ENCODE data around the gene SPI1. TPM values are rescaled to one million over a fixed set of nuclear protein-coding genes. Genes with fewer than 3 reads are reported as not detected.
A peak's percentile ranks its signal among the peaks of the same experiment; 100 is the strongest.

Gene SPI1
- total RNA-seq, 3 donors from 2014 or later (not counting 1 experiment from before 2014, with no cell fraction given): 15.0 to 65.4 (median 55.4) TPM

DNA sequence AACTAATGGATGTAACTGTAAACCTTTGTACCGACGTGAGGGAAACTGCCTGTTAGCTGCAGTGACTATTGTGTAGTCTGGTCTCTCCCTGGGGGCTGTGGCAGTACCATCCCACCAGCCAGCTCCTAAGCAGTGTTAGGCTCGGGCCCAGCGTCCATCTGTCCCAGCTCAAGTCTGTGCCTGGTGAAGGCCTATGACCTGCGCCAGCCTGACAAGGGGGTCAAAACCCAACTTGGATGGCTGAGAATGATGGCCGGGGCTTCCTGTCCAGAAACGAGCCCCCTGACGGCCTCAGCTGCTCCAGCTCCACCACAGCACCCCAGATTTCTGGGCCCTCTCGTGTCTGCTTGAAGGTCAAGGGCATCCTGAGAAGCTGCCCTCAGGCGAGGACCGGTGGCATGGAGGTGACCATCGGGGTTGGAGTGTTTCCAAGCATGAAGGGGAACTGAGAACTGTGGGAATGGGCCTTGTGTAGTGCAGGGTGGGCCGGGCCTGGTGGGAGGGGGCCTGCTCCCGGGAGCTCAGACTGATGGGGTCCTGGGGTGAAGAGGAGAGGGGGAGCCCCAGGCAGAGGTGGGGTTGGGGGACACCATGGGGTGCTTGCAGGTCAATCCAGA is 14.3 kb upstream of the SPI1 start:
- Mint-ChIP-seq H3K36me3 (no peaks in the 10 kb centered on the region), H3K4me3 (no peak overlapping the region), H3K9me3 (no peaks in the 10 kb centered on the region), H3K4me1 (peaks cover 51 to 86% of the 10 kb centered on the region in 2 donors), H3K27ac (peak overlapping the region in 1 of 2 donors; percentile 92), H3K27me3 (ENCODE audit: low read depth in 2 of 2) (no peaks in the 10 kb centered on the region)
- Histone ChIP-seq H3K36me3 (ENCODE audit: control insufficient read depth, insufficient read depth, low read length) (no peaks in the 10 kb centered on the region), H3K9me3 (ENCODE audit: control insufficient read depth, insufficient read depth, low read length) (no peaks in the 10 kb centered on the region), H3K4me1 (ENCODE audit: control insufficient read depth, insufficient read depth, low read length) (peaks cover 85% of the 10 kb centered on the region), H3K27ac (ENCODE audit: low read length) (peak overlapping the region; percentile 43), H3K27me3 (ENCODE audit: control insufficient read depth, insufficient read depth, low read length) (no peaks in the 10 kb centered on the region), H3K4me3 (ENCODE audit: low read length) (no peak overlapping the region)
- peak in 1 of 2 donors; percentile 9 for DNase-seq
- TF ChIP-seq, protein P1, sequence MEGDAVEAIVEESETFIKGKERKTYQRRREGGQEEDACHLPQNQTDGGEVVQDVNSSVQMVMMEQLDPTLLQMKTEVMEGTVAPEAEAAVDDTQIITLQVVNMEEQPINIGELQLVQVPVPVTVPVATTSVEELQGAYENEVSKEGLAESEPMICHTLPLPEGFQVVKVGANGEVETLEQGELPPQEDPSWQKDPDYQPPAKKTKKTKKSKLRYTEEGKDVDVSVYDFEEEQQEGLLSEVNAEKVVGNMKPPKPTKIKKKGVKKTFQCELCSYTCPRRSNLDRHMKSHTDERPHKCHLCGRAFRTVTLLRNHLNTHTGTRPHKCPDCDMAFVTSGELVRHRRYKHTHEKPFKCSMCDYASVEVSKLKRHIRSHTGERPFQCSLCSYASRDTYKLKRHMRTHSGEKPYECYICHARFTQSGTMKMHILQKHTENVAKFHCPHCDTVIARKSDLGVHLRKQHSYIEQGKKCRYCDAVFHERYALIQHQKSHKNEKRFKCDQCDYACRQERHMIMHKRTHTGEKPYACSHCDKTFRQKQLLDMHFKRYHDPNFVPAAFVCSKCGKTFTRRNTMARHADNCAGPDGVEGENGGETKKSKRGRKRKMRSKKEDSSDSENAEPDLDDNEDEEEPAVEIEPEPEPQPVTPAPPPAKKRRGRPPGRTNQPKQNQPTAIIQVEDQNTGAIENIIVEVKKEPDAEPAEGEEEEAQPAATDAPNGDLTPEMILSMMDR (IDR thresholded peaks at IDR 0.05): no peak
- intact Hi-C loops (cut with micrococcal nuclease): no loop called here
- WGBS (ENCODE audit: insufficient coverage): 82% methylated on average over 14 of the region's 14 CpGs
- ATAC-seq: no peak

DNA sequence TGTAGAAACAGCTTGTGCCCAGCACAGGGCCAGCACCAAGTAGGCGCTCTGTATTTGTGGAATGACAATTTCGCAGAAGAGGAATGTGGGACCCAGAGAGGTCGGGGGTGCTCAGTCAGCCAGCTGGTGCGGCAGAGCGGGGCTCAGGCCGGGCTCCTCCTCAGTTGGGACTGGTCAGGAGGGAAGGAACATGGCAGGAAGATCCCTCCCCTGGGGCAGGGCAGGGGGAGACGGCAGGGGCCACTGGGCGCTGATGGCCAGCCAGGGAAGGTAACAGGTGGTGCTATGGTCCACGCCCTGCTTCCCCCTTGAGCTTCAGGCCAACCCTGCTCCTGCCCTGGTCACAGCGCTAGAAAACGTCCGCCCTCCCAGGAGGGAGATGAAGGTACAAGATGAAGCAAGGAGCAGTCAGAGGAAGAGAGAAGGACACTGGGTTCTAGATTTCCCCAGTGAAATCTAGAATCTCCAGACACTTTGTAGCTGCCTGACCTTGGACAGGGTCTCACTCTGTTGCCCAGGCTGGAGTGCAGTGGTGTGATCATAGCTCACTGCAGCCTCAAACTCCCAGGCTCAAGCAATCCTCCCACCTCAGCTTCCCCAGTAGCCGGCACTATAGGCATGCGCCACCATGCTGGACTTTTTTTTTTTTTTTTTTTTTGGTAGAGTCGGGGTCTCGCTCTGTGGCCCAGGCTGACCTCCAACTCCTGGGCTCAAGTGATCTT is 13.5 kb upstream of the SPI1 start:
- Histone ChIP-seq H3K4me1 (ENCODE audit: control insufficient read depth, insufficient read depth, low read length) (peaks cover 89% of the 10 kb centered on the region), H3K27ac (ENCODE audit: low read length) (peak overlapping the region; percentile 14), H3K4me3 (ENCODE audit: low read length) (no peak overlapping the region), H3K9me3 (ENCODE audit: control insufficient read depth, insufficient read depth, low read length) (no peaks in the 10 kb centered on the region), H3K36me3 (ENCODE audit: control insufficient read depth, insufficient read depth, low read length) (no peaks in the 10 kb centered on the region), H3K27me3 (ENCODE audit: control insufficient read depth, insufficient read depth, low read length) (no peaks in the 10 kb centered on the region)
- TF ChIP-seq, protein P1 (IDR thresholded peaks at IDR 0.05): no peak
- H3K4me3 Mint-ChIP-seq: peak overlapping the region; percentile 42
- WGBS (ENCODE audit: insufficient coverage): 94% methylated on average over 16 of the region's 16 CpGs
- peaks cover 51 to 82% of the 10 kb centered on the region in 2 donors for H3K4me1 Mint-ChIP-seq
- H3K27ac Mint-ChIP-seq: peak overlapping the region; percentile 71 to 92
- H3K36me3 Mint-ChIP-seq: no peaks in the 10 kb centered on the region
- no peaks in the 10 kb centered on the region for H3K9me3 Mint-ChIP-seq
- no peak for DNase-seq
- no peak for ATAC-seq
- no peaks in the 10 kb centered on the region for H3K27me3 Mint-ChIP-seq (ENCODE audit: low read depth in 2 of 2)
- intact Hi-C loops (cut with micrococcal nuclease): no loop called here

DNA sequence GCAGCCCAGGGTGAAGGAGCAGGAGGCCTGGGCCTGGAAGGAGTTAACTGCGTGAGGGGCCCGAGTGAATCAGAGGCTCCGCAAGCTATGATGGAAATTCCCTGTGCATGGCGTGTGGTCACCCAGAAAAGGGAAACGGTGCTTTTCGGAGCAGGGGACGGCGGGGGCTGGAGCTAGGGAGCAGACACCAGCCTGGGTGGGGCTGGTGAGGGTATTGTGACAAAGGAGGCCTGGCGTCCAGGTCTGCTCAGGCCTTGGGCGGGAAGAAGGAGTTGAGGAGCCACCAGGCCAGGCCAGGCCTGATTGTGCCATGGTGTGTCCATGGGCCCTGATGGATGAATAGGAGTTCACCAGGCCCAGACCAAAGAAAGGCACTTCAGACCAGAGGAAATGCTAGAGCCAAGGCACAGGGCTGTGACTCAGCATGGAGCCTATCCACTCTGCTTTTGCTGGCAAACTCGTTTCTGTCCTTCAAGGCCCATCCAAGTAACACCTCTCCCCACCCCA is 12.8 kb upstream of the SPI1 start:
- Histone ChIP-seq H3K27me3 (ENCODE audit: control insufficient read depth, insufficient read depth, low read length) (no peaks in the 10 kb centered on the region), H3K27ac (ENCODE audit: low read length) (peak overlapping the region; percentile 41), H3K9me3 (ENCODE audit: control insufficient read depth, insufficient read depth, low read length) (no peaks in the 10 kb centered on the region), H3K4me3 (ENCODE audit: low read length) (no peak overlapping the region), H3K36me3 (ENCODE audit: control insufficient read depth, insufficient read depth, low read length) (no peaks in the 10 kb centered on the region), H3K4me1 (ENCODE audit: control insufficient read depth, insufficient read depth, low read length) (peaks cover 88% of the 10 kb centered on the region)
- Mint-ChIP-seq H3K4me1 (peaks cover 51 to 82% of the 10 kb centered on the region in 2 donors), H3K36me3 (no peaks in the 10 kb centered on the region), H3K27me3 (ENCODE audit: low read depth in 2 of 2) (no peaks in the 10 kb centered on the region), H3K4me3 (peak overlapping the region; percentile 52), H3K27ac (peak overlapping the region; percentile 71 to 85), H3K9me3 (no peaks in the 10 kb centered on the region)
- WGBS (ENCODE audit: insufficient coverage): 83% methylated on average over 11 of the region's 11 CpGs
- TF ChIP-seq, protein P1 (IDR thresholded peaks at IDR 0.05): no peak
- intact Hi-C loops (cut with micrococcal nuclease): no loop called here
- DNase-seq (peak; percentile 18), ATAC-seq (peak in 1 of 3 donors; percentile 33)

Data from natural killer cell (primary cell).